Measurements from ENCODE around the gene SLC44A2. TPM values are rescaled to one million over a fixed set of nuclear protein-coding genes. Genes with fewer than 3 reads are reported as not detected.

SLC44A2 gene
- total RNA-seq, 1 experiment from 2014 or later, result 6.2 TPM

GRCh38 chr19:10681658-10682057 is 56.3 kb downstream of the SLC44A2 start:
- POLR2A ChIA-PET, result interaction anchor here (0.7 to 1.6 kb wide), 2 partner anchors 8 to 191 kb away, joined by 3 to 7 read pairs; no protein-coding TSS in a partner anchor
- Mint-ChIP-seq H3K4me3 (ENCODE audit: unreplicated experiment) (no peak overlapping the region), H3K9me3 (ENCODE audit: unreplicated experiment) (no peaks in the 10 kb centered on the region), H3K36me3 (ENCODE audit: insufficient read depth, unreplicated experiment) (peaks cover 88% of the 10 kb centered on the region), H3K27ac (ENCODE audit: low read depth, unreplicated experiment) (no peak overlapping the region), H3K4me1 (ENCODE audit: insufficient read depth, unreplicated experiment) (no peaks in the 10 kb centered on the region), H3K27me3 (ENCODE audit: insufficient read depth, unreplicated experiment) (no peaks in the 10 kb centered on the region)
- no peak for TF ChIP-seq CTCF (IDR thresholded peaks at IDR 0.05; ENCODE audit: unreplicated experiment)
- no TSS peak for BruUV-seq (replicated peaks)
- intact Hi-C loops (cut with micrococcal nuclease), result no loop called here
- DNase-seq (ENCODE audit: unreplicated experiment), result no peak
- CTCF ChIA-PET, result interaction anchor here (0.5 to 1.1 kb wide), 4 partner anchors 9 to 779 kb away, joined by 3 to 4 read pairs (median 3); no protein-coding TSS in a partner anchor

- Mint-ChIP-seq H3K27me3 (ENCODE audit: insufficient read depth, unreplicated experiment) (no peaks in the 10 kb centered on the region), H3K27ac (ENCODE audit: low read depth, unreplicated experiment) (no peak overlapping the region), H3K9me3 (ENCODE audit: unreplicated experiment) (no peaks in the 10 kb centered on the region), H3K4me1 (ENCODE audit: insufficient read depth, unreplicated experiment) (no peaks in the 10 kb centered on the region), H3K36me3 (ENCODE audit: insufficient read depth, unreplicated experiment) (peaks cover 88% of the 10 kb centered on the region), H3K4me3 (ENCODE audit: unreplicated experiment) (no peak overlapping the region)
- DNase-seq (ENCODE audit: unreplicated experiment), result no peak
- intact Hi-C loops (cut with micrococcal nuclease), result no loop called here
- no peak for TF ChIP-seq CTCF (IDR thresholded peaks at IDR 0.05; ENCODE audit: unreplicated experiment)
- BruUV-seq (replicated peaks), result no TSS peak
- ChIA-PET POLR2A (interaction anchor here (1.6 kb wide), 1 partner anchor 9 kb away, joined by 7 read pairs; no protein-coding TSS in a partner anchor), CTCF (interaction anchor here (0.5 to 1.3 kb wide), 3 partner anchors 19 to 430 kb away, joined by 3 to 4 read pairs (median 4); partner anchors contain the start of gene QTRT1)
Measured at GRCh38 chr19:10682397-10683063, 57.2 kb downstream of the SLC44A2 start.

GRCh38 chr19:10683064-10683426 is 57.7 kb downstream of the SLC44A2 start:
- ChIA-PET POLR2A (no interaction called here), CTCF (interaction anchor here (0.5 to 1.3 kb wide), 3 partner anchors 19 to 429 kb away, joined by 3 to 4 read pairs (median 4); partner anchors contain the start of gene QTRT1)
- intact Hi-C loops (cut with micrococcal nuclease), result no loop called here
- Mint-ChIP-seq H3K9me3 (ENCODE audit: unreplicated experiment) (no peaks in the 10 kb centered on the region), H3K27ac (ENCODE audit: low read depth, unreplicated experiment) (no peak overlapping the region), H3K36me3 (ENCODE audit: insufficient read depth, unreplicated experiment) (peaks cover 88% of the 10 kb centered on the region), H3K4me3 (ENCODE audit: unreplicated experiment) (no peak overlapping the region), H3K4me1 (ENCODE audit: insufficient read depth, unreplicated experiment) (no peaks in the 10 kb centered on the region), H3K27me3 (ENCODE audit: insufficient read depth, unreplicated experiment) (no peaks in the 10 kb centered on the region)
- no TSS peak for BruUV-seq (replicated peaks)
- TF ChIP-seq CTCF (IDR thresholded peaks at IDR 0.05; ENCODE audit: unreplicated experiment), result no peak
- no peak for DNase-seq (ENCODE audit: unreplicated experiment)

GRCh38 chr19:10683582-10683981 is 58.2 kb downstream of the SLC44A2 start:
- Mint-ChIP-seq H3K36me3 (ENCODE audit: insufficient read depth, unreplicated experiment) (peaks cover 88% of the 10 kb centered on the region), H3K27ac (ENCODE audit: low read depth, unreplicated experiment) (no peak overlapping the region), H3K4me1 (ENCODE audit: insufficient read depth, unreplicated experiment) (no peaks in the 10 kb centered on the region), H3K27me3 (ENCODE audit: insufficient read depth, unreplicated experiment) (no peaks in the 10 kb centered on the region), H3K4me3 (ENCODE audit: unreplicated experiment) (no peak overlapping the region), H3K9me3 (ENCODE audit: unreplicated experiment) (no peaks in the 10 kb centered on the region)
- no TSS peak for BruUV-seq (replicated peaks)
- POLR2A ChIA-PET, result no interaction called here
- DNase-seq (ENCODE audit: unreplicated experiment), result no peak
- CTCF ChIA-PET, result interaction anchor here (1.3 kb wide), 1 partner anchor 18 kb away, joined by 4 read pairs; the partner anchor contains the start of gene QTRT1
- intact Hi-C loops (cut with micrococcal nuclease), result no loop called here
- TF ChIP-seq CTCF (IDR thresholded peaks at IDR 0.05; ENCODE audit: unreplicated experiment), result no peak

All from MCF 10A (cell line).